ENCODE data around the gene APBB1IP. TPM values are rescaled to one million over a fixed set of nuclear protein-coding genes. Genes with fewer than 3 reads are reported as not detected.

APBB1IP gene
- total and polyA plus RNA-seq, 11 donors = 0.81 to 19.6 (median 1.7) TPM

DNA sequence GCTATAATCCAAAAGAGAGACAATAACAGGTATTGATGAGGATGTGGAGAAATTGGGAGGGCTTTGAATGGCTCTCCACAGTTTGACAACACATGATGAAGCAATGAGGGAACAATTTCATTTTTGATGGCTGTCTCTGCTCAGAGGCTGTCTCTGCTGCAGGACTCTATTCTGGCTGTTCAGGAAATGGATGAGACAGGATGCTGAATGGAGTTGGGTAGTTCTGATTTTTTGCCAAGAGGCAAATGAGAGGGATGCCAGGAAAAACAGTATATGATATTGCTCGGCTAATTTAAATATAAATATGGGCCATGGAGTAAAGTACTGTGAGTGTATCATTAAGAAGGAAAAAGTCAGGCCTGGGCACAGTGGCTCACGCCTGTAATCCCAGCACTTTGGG lies 16.8 kb downstream of the APBB1IP start:
- intact Hi-C loops (cut with DNase I) = no loop called here
- no peak for TF ChIP-seq POLR2A (IDR thresholded peaks at IDR 0.05)
- TF ChIP-seq, protein P1, sequence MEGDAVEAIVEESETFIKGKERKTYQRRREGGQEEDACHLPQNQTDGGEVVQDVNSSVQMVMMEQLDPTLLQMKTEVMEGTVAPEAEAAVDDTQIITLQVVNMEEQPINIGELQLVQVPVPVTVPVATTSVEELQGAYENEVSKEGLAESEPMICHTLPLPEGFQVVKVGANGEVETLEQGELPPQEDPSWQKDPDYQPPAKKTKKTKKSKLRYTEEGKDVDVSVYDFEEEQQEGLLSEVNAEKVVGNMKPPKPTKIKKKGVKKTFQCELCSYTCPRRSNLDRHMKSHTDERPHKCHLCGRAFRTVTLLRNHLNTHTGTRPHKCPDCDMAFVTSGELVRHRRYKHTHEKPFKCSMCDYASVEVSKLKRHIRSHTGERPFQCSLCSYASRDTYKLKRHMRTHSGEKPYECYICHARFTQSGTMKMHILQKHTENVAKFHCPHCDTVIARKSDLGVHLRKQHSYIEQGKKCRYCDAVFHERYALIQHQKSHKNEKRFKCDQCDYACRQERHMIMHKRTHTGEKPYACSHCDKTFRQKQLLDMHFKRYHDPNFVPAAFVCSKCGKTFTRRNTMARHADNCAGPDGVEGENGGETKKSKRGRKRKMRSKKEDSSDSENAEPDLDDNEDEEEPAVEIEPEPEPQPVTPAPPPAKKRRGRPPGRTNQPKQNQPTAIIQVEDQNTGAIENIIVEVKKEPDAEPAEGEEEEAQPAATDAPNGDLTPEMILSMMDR (IDR thresholded peaks at IDR 0.05) = no peak
- Histone ChIP-seq H3K27me3 (no peaks in the 10 kb centered on the region), H3K4me3 (no peak overlapping the region), H3K36me3 (no peaks in the 10 kb centered on the region), H3K9me3 (peaks cover 0 to 3% (median 0%) of the 10 kb centered on the region in 12 donors), H3K27ac (no peak overlapping the region), H3K4me1 (peaks cover 0 to 46% (median 0%) of the 10 kb centered on the region in 12 donors)
- WGBS, 4 donors = 65 to 77% (median 70%) methylated on average over 2 of the region's 2 CpGs
- DNase-seq (no peak), ATAC-seq (no peak)

DNA sequence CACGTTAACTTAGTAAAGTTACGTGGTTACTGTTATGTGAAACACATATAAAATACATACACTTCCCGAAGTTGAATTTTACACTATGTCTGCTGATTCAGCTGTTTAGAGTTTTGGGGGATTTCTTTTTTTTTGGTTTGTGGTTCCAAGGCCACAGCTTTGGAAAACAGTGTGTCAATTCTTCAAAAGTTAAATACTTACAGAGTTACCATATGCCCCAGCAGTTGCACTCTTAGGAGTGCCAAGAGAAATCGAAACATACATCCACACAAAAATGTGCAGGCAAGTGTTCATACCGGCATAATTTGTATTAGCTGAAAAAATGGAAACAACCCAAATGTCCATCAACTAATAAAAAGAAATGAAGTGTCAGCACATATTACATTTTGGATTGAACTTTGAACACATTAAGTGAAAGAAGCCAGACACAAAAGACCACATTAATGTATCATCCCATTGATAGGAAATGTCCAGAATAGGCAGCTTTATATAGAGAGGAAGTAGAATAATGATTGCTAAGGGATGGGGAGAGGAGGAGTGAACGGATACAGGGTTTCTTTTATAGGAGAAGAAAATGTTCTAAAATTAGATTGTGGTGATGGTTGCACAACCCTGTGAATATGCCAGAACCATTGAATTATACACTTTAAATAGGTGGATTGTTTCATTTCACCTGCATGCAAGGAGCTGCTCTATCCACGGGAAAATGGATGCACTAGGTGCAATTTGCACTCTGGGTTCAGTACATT lies 17.6 kb downstream of the APBB1IP start:
- no peak for TF ChIP-seq POLR2A (IDR thresholded peaks at IDR 0.05)
- TF ChIP-seq, protein P1 (IDR thresholded peaks at IDR 0.05) = no peak
- H3K27ac ChIP-seq = no peak overlapping the region
- H3K27me3 ChIP-seq = no peaks in the 10 kb centered on the region
- no peak overlapping the region for H3K4me3 ChIP-seq
- H3K4me1 ChIP-seq = peaks cover 0 to 44% (median 0%) of the 10 kb centered on the region in 12 donors
- peaks cover 0 to 3% (median 0%) of the 10 kb centered on the region in 12 donors for H3K9me3 ChIP-seq
- no peaks in the 10 kb centered on the region for H3K36me3 ChIP-seq
- 76 to 78% (median 78%) methylated on average over 7 of the region's 7 CpGs for WGBS, 4 donors
- ATAC-seq (no peak), DNase-seq (no peak)
- intact Hi-C loops (cut with DNase I) = no loop called here

DNA sequence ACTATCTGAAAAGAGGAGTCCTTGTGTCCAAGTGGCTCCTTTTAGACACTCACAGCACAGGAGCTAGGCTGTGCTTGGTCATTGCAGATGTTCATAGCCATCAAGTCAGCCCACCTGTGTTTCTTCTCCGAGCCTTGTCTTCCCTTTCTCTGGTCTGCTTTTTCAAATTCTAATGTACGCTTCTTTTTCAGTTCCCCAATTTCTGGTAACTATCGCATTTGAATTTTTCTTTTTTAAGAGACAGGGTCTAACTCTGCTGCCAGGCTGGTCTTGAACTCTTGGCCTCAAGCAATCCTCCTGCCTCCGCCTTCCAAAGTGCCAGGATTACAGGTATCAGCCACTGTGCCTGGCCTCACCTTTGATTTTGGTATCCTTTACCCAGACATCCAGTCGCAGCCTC lies 18.9 kb downstream of the APBB1IP start:
- Histone ChIP-seq H3K27me3 (no peaks in the 10 kb centered on the region), H3K4me3 (no peak overlapping the region), H3K36me3 (no peaks in the 10 kb centered on the region), H3K27ac (no peak overlapping the region), H3K4me1 (peaks cover 0 to 44% (median 0%) of the 10 kb centered on the region in 12 donors), H3K9me3 (peaks cover 0 to 3% (median 0%) of the 10 kb centered on the region in 12 donors)
- intact Hi-C loops (cut with DNase I) = no loop called here
- 83 to 87% (median 84%) methylated on average over 5 of the region's 5 CpGs for WGBS, 4 donors
- no peak for DNase-seq
- TF ChIP-seq POLR2A (IDR thresholded peaks at IDR 0.05) = no peak
- TF ChIP-seq, protein P1 (IDR thresholded peaks at IDR 0.05) = no peak
- ATAC-seq = no peak

DNA sequence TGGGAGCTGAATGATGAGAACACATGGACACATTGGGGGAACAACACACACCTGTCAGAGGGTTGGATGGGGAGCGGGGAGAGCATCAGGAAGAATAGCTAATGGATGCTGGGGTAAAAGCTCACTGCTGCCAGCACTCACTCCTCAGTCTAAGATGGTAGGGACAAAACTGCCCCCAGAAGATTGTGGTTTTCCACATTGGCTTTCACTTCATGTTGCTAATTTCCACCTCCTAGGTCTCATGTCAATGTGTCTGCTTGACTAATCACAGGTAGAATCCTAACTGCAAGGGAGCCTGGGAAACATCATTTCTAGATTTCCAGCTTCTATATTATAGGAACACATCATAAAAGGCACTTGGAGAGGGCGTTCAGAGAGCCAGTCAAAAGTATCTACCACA lies 22.6 kb downstream of the APBB1IP start:
- 68 to 83% (median 79%) methylated on average over 2 of the region's 2 CpGs for WGBS, 4 donors

More for the DNA sequence above, 22.6 kb downstream of the APBB1IP start:
- Histone ChIP-seq H3K4me3 (no peak overlapping the region), H3K36me3 (peaks cover 0 to 1% (median 0%) of the 10 kb centered on the region in 9 donors), H3K27me3 (no peaks in the 10 kb centered on the region), H3K27ac (no peak overlapping the region), H3K9me3 (no peaks in the 10 kb centered on the region), H3K4me1 (peaks cover 0 to 19% (median 0%) of the 10 kb centered on the region in 12 donors)
- ATAC-seq (no peak), DNase-seq (no peak)
- TF ChIP-seq POLR2A (IDR thresholded peaks at IDR 0.05) = no peak
- TF ChIP-seq, protein P1 (IDR thresholded peaks at IDR 0.05) = no peak
- intact Hi-C loops (cut with DNase I) = no loop called here

All from heart left ventricle (tissue), 16 donors.